ENCODE data around the gene KRTAP20-1. TPM values are rescaled to one million over a fixed set of nuclear protein-coding genes. Genes with fewer than 3 reads are reported as not detected.

The KRTAP20-1 gene
- total RNA-seq, 2 experiments from 2014 or later: not detected

GRCh38 chr21:30605968-30606367 lies 10.3 kb upstream of the KRTAP20-1 start:
- H3K9me3 Mint-ChIP-seq: peaks cover 2% of the 10 kb centered on the region
- H3K4me3 Mint-ChIP-seq: no peak overlapping the region
- intact Hi-C loops (cut with micrococcal nuclease): no loop called here
- TF ChIP-seq CTCF (IDR thresholded peaks at IDR 0.05): no peak
- ChIA-PET CTCF (interaction anchor here (0.8 kb wide), 1 partner anchor 15 kb away, joined by 3 read pairs; the partner anchor contains the start of gene KRTAP20-4), POLR2A (no interaction called here)
- H3K27me3 Mint-ChIP-seq: peaks cover 1% of the 10 kb centered on the region
- no peak overlapping the region for H3K27ac Mint-ChIP-seq
- H3K4me1 Mint-ChIP-seq (ENCODE audit: low read depth): no peaks in the 10 kb centered on the region
- DNase-seq: no peak
- no peak for ATAC-seq
- H3K36me3 Mint-ChIP-seq (ENCODE audit: low read depth): no peaks in the 10 kb centered on the region

- intact Hi-C loops (cut with micrococcal nuclease): no loop called here
- no peak for TF ChIP-seq CTCF (IDR thresholded peaks at IDR 0.05)
- ChIA-PET CTCF (no interaction called here), POLR2A (no interaction called here)
- no peak overlapping the region for H3K4me3 Mint-ChIP-seq
- no peaks in the 10 kb centered on the region for H3K9me3 Mint-ChIP-seq
- H3K4me1 Mint-ChIP-seq (ENCODE audit: low read depth): no peaks in the 10 kb centered on the region
- no peak for DNase-seq
- no peak for ATAC-seq
- peaks cover 1% of the 10 kb centered on the region for H3K27me3 Mint-ChIP-seq
- no peaks in the 10 kb centered on the region for H3K36me3 Mint-ChIP-seq (ENCODE audit: low read depth)
- H3K27ac Mint-ChIP-seq: no peak overlapping the region
These were observed 4.1 kb upstream of the KRTAP20-1 start for GRCh38 chr21:30612132-30612531.

- ChIA-PET POLR2A (no interaction called here), CTCF (no interaction called here)
- H3K9me3 Mint-ChIP-seq: no peaks in the 10 kb centered on the region
- H3K4me3 Mint-ChIP-seq: no peak within 1 kb of the TSS
- TF ChIP-seq CTCF (IDR thresholded peaks at IDR 0.05): no peak
- H3K27ac Mint-ChIP-seq: no peak within 1 kb of the TSS
- H3K27me3 Mint-ChIP-seq: no peaks in the 10 kb centered on the region
- ATAC-seq (no peak), DNase-seq (no peak)
- intact Hi-C loops (cut with micrococcal nuclease): no loop called here
- H3K36me3 Mint-ChIP-seq (ENCODE audit: low read depth): no peaks in the 10 kb centered on the region
- no peaks in the 10 kb centered on the region for H3K4me1 Mint-ChIP-seq (ENCODE audit: low read depth)
These were observed 2.4 kb upstream of the KRTAP20-1 start, which contains the start of gene KRTAP6-1 for GRCh38 chr21:30613836-30614235. KRTAP6-1 (minus strand) TSS chr21:30613930; CDS start chr21:30613904, 26 bp downstream.

GRCh38 chr21:30615199-30615598 lies 1.0 kb upstream of the KRTAP20-1 start:
- ATAC-seq: no peak
- no peak for DNase-seq
- Mint-ChIP-seq H3K27ac (no peak overlapping the region), H3K36me3 (ENCODE audit: low read depth) (no peaks in the 10 kb centered on the region), H3K4me3 (no peak overlapping the region), H3K27me3 (no peaks in the 10 kb centered on the region), H3K4me1 (ENCODE audit: low read depth) (no peaks in the 10 kb centered on the region), H3K9me3 (no peaks in the 10 kb centered on the region)
- ChIA-PET POLR2A (no interaction called here), CTCF (no interaction called here)
- intact Hi-C loops (cut with micrococcal nuclease): no loop called here
- TF ChIP-seq CTCF (IDR thresholded peaks at IDR 0.05): no peak

GRCh38 chr21:30620080-30620479 lies 3.9 kb downstream of the KRTAP20-1 start:
- DNase-seq (no peak), ATAC-seq (no peak)
- ChIA-PET POLR2A (no interaction called here), CTCF (interaction anchor here (1.1 kb wide), 1 partner anchor 14 kb away, joined by 3 read pairs; no protein-coding TSS in a partner anchor)
- Mint-ChIP-seq H3K27ac (no peak overlapping the region), H3K9me3 (no peaks in the 10 kb centered on the region), H3K4me3 (no peak overlapping the region), H3K27me3 (no peaks in the 10 kb centered on the region), H3K36me3 (ENCODE audit: low read depth) (no peaks in the 10 kb centered on the region), H3K4me1 (ENCODE audit: low read depth) (no peaks in the 10 kb centered on the region)
- TF ChIP-seq CTCF (IDR thresholded peaks at IDR 0.05): no peak
- intact Hi-C loops (cut with micrococcal nuclease): no loop called here
